Panc1 (cell line): ENCODE data around the gene ACOX3.

ENCODE experiments used
- POLR2AphosphoS5 ChIP-seq: IDR thresholded peaks from 2 replicates; pipeline ENCODE4 v1.6.1; 2012; ENCODE audit warnings: mild to moderate bottlenecking, low read depth, low read length, moderate library complexity
- TF ChIP-seq, protein P1 (sequence below): fragments of 450-650 bp; IDR thresholded peaks from 2 replicates; pipeline ENCODE4 v1.5.1; 2017; ENCODE audit warnings: mild to moderate bottlenecking
- TF ChIP-seq, protein P2 (sequence below), 2 experiments: IDR thresholded peaks; 2 replicates each; pipeline ENCODE4 v1.6.1; 2011 to 2012; ENCODE audit warnings: low read depth in 2 of 2, control low read depth in 1 of 2, low read length in 1 of 2, mild to moderate bottlenecking in 1 of 2, moderate library complexity in 1 of 2; ENCODE audit not compliant: insufficient read depth in 1 of 2

DNA sequence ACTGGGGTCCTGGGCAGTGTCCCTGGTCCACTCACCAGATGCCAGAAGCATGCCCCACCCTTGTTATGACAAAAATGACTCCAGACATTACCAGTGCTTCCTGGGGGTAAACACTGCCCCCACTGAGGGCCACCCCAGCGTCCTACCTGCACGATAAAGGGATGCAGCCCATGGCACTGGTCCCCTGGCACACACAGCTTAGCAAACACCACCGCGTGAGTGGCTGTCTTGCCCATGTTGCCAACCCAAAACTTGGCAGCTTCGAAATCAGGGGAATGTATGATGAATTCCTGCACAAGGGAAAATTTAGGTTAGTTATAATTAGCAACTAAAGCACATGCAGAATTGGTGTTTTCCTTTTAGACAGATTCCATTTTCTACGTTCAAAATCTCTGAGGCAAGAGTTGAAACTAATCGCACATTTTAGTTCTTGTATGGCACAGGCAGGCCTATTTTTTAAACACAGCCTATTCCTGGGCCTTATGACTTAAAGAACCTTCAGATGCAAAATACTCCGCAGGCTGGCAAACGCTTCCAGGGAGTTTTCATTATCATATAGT is 30.4 kb downstream of the ACOX3 start:
- TF ChIP-seq, protein P1, sequence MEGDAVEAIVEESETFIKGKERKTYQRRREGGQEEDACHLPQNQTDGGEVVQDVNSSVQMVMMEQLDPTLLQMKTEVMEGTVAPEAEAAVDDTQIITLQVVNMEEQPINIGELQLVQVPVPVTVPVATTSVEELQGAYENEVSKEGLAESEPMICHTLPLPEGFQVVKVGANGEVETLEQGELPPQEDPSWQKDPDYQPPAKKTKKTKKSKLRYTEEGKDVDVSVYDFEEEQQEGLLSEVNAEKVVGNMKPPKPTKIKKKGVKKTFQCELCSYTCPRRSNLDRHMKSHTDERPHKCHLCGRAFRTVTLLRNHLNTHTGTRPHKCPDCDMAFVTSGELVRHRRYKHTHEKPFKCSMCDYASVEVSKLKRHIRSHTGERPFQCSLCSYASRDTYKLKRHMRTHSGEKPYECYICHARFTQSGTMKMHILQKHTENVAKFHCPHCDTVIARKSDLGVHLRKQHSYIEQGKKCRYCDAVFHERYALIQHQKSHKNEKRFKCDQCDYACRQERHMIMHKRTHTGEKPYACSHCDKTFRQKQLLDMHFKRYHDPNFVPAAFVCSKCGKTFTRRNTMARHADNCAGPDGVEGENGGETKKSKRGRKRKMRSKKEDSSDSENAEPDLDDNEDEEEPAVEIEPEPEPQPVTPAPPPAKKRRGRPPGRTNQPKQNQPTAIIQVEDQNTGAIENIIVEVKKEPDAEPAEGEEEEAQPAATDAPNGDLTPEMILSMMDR, result no peak
- TF ChIP-seq POLR2AphosphoS5, result no peak
- TF ChIP-seq, protein P2, sequence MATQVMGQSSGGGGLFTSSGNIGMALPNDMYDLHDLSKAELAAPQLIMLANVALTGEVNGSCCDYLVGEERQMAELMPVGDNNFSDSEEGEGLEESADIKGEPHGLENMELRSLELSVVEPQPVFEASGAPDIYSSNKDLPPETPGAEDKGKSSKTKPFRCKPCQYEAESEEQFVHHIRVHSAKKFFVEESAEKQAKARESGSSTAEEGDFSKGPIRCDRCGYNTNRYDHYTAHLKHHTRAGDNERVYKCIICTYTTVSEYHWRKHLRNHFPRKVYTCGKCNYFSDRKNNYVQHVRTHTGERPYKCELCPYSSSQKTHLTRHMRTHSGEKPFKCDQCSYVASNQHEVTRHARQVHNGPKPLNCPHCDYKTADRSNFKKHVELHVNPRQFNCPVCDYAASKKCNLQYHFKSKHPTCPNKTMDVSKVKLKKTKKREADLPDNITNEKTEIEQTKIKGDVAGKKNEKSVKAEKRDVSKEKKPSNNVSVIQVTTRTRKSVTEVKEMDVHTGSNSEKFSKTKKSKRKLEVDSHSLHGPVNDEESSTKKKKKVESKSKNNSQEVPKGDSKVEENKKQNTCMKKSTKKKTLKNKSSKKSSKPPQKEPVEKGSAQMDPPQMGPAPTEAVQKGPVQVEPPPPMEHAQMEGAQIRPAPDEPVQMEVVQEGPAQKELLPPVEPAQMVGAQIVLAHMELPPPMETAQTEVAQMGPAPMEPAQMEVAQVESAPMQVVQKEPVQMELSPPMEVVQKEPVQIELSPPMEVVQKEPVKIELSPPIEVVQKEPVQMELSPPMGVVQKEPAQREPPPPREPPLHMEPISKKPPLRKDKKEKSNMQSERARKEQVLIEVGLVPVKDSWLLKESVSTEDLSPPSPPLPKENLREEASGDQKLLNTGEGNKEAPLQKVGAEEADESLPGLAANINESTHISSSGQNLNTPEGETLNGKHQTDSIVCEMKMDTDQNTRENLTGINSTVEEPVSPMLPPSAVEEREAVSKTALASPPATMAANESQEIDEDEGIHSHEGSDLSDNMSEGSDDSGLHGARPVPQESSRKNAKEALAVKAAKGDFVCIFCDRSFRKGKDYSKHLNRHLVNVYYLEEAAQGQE (IDR thresholded peaks at IDR 0.05; ENCODE audit: insufficient read depth in 1 of 2, low read depth in 2 of 2, low read length in 1 of 2), result no peak
